Caco-2 (cell line): ENCODE results near the gene TIMM10. TPM values are rescaled to one million over a fixed set of nuclear protein-coding genes. Genes with fewer than 3 reads are reported as not detected.

ENCODE experiments used
- BruUV-seq: library from RNA; stranded (reverse); fragments of 400-500 nt; replicated peaks from 2 replicates; lab custom pipeline; 2021; lab: Mats Ljungman, UMichigan
- CTCF ChIA-PET: fragments of 300-600 bp; sonication (Branson Sonifier 250); formaldehyde crosslinking; loops from one replicate; lab custom pipeline; 2022; ENCODE audit warnings: antibody characterized with exemption; lab: Charles Lee
- POLR2A ChIA-PET: fragments of 300-600 bp; sonication (Branson Sonifier 250); formaldehyde crosslinking; loops from one replicate; lab custom pipeline; 2022; ENCODE audit warnings: antibody characterized with exemption; lab: Charles Lee
- DNase-seq, 2 experiments: peaks; one replicate each; pipeline versions ENCODE4 v3.0.0 to v3.0.0-alpha.2; 2020 to 2022
- H3K27me3 ChIP-seq: replicated peaks from 2 replicates; pipeline ENCODE4 v1.6.0; 2011; ENCODE audit warnings: low read length; ENCODE audit not compliant: control insufficient read depth, insufficient read depth
- H3K36me3 ChIP-seq: 2 replicates; pipeline ENCODE4 v1.5.1; 2011; ENCODE audit warnings: low read length; ENCODE audit not compliant: control insufficient read depth, insufficient read depth
- H3K4me1 ChIP-seq: fragments of 250-450 bp; sonication (Bioruptor Pico); 2 replicates; pipeline ENCODE4 v1.5.1; 2020; ENCODE audit warnings: mild to moderate bottlenecking
- H3K4me3 ChIP-seq: 2 replicates; pipeline ENCODE4 v1.5.1; 2011; ENCODE audit warnings: low read depth, mild to moderate bottlenecking, control low read depth, low read length
- H3K9me3 ChIP-seq: fragments of 250-450 bp; sonication (Bioruptor Pico); 2 replicates; pipeline ENCODE4 v1.5.1; 2020; ENCODE audit warnings: mild to moderate bottlenecking, moderate library complexity
- H3K27ac Mint-ChIP-seq: one replicate; pipeline ENCODE4 v1.8.0; 2022; ENCODE audit warnings: mixed read lengths; ENCODE audit not compliant: unreplicated experiment
- H3K27me3 Mint-ChIP-seq: one replicate; pipeline ENCODE4 v1.8.0; 2022; ENCODE audit warnings: mixed read lengths; ENCODE audit not compliant: insufficient read depth, unreplicated experiment
- H3K36me3 Mint-ChIP-seq: one replicate; pipeline ENCODE4 v1.8.0; 2022; ENCODE audit warnings: mild to moderate bottlenecking, mixed read lengths; ENCODE audit not compliant: insufficient read depth, unreplicated experiment
- H3K4me1 Mint-ChIP-seq: one replicate; pipeline ENCODE4 v1.8.0; 2022; ENCODE audit warnings: low read depth, mixed read lengths; ENCODE audit not compliant: unreplicated experiment
- H3K4me3 Mint-ChIP-seq: one replicate; pipeline ENCODE4 v1.8.0; 2022; ENCODE audit warnings: mild to moderate bottlenecking, moderate library complexity, mixed read lengths; ENCODE audit not compliant: unreplicated experiment
- H3K9me3 Mint-ChIP-seq: one replicate; pipeline ENCODE4 v1.8.0; 2022; ENCODE audit warnings: mixed read lengths; ENCODE audit not compliant: unreplicated experiment
- intact Hi-C: fragments of 100-400 bp; cut with micrococcal nuclease; formaldehyde crosslinking; loops from one replicate; pipeline ENCODE4 v1.10.0; 2022; ENCODE audit not compliant: unreplicated experiment
- total RNA-seq: library from RNA; stranded (reverse); gene quantifications from 2 replicates; pipeline ENCODE4 v1.2.3, GENCODE V29; 2022
- TF ChIP-seq, protein P1 (sequence below), 2 experiments: fragments of 200-600 bp in 1 of 2; IDR thresholded peaks; 1 replicate in 1 of 2; 2 replicates in 1 of 2; pipeline versions ENCODE4 v1.5.1 to v1.8.0; 2011 to 2022; ENCODE audit warnings: antibody characterized with exemption in 1 of 2, control low read depth in 1 of 2, inconsistent platforms in 1 of 2, low read depth in 1 of 2, low read length in 1 of 2, mild to moderate bottlenecking in 1 of 2, moderate library complexity in 1 of 2; ENCODE audit not compliant: insufficient read depth in 1 of 2, severe bottlenecking in 1 of 2, unreplicated experiment in 1 of 2

TIMM10 gene
- total RNA-seq, 1 experiment from 2014 or later, result 103 TPM

DNA sequence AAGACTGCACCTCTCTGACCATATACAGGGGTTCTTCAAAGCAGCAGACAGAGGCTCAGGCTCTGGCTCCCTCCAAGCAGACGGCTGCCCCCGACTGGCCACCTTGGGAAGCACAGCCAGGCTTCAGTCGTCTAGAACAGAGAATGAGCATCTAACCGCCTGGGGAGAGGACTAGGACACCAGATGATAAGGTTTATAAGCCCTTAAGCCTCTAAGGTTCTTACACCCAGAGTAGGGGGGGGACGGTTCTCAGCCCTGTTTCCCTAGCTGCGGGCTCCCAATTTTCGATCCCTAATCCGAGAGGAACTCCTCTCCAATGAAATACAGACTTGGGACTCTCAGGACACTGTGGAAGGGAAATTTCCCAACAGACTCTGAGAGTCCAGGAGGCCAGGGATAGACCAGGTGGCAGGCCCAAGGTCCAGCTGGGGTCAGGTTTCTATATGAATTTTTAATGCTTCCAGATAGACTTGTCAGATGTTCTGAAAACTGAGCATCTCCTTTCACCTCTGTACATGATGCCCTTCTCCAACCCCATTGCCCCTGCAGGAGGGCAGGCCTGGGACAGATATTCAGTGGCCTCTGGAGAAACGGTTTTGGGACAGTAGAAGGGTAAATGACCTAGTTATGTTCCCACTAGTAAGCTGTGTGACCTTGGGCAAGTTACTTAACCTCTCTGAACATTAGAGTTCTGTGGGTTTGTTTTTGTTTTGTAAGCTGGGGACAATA is 50.0 kb downstream of the TIMM10 start:
- peak; percentile 73 to 80 for DNase-seq
- no peaks in the 10 kb centered on the region for H3K9me3 Mint-ChIP-seq
- no peak overlapping the region for H3K4me3 Mint-ChIP-seq
- peaks cover 16% of the 10 kb centered on the region for H3K4me1 Mint-ChIP-seq
- no TSS peak for BruUV-seq
- H3K27me3 Mint-ChIP-seq, result no peaks in the 10 kb centered on the region
- POLR2A ChIA-PET, result no interaction called here
- peaks cover 40% of the 10 kb centered on the region for H3K36me3 Mint-ChIP-seq
- no peaks in the 10 kb centered on the region for H3K9me3 ChIP-seq
- H3K36me3 ChIP-seq, result no peaks in the 10 kb centered on the region; the same call in 1 of the 2 replicates
- TF ChIP-seq, protein P1, sequence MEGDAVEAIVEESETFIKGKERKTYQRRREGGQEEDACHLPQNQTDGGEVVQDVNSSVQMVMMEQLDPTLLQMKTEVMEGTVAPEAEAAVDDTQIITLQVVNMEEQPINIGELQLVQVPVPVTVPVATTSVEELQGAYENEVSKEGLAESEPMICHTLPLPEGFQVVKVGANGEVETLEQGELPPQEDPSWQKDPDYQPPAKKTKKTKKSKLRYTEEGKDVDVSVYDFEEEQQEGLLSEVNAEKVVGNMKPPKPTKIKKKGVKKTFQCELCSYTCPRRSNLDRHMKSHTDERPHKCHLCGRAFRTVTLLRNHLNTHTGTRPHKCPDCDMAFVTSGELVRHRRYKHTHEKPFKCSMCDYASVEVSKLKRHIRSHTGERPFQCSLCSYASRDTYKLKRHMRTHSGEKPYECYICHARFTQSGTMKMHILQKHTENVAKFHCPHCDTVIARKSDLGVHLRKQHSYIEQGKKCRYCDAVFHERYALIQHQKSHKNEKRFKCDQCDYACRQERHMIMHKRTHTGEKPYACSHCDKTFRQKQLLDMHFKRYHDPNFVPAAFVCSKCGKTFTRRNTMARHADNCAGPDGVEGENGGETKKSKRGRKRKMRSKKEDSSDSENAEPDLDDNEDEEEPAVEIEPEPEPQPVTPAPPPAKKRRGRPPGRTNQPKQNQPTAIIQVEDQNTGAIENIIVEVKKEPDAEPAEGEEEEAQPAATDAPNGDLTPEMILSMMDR (IDR thresholded peaks at IDR 0.05; ENCODE audit: insufficient read depth in 1 of 2, low read depth in 1 of 2, low read length in 1 of 2, severe bottlenecking in 1 of 2, unreplicated experiment in 1 of 2), result peak; percentile 61 to 74
- peaks cover 5% of the 10 kb centered on the region; the same call in 1 of the 2 replicates for H3K4me1 ChIP-seq
- no peaks in the 10 kb centered on the region for H3K27me3 ChIP-seq
- peak overlapping the region; percentile 5 for H3K27ac Mint-ChIP-seq
- CTCF ChIA-PET, result interaction anchor here (4.8 kb wide), 1 partner anchor 13 kb away, joined by 36 read pairs; no protein-coding TSS in a partner anchor
- intact Hi-C loops, result loop anchor here (1.0 kb wide), 2 partner anchors 23 to 135 kb away; no protein-coding TSS in a partner anchor
- H3K4me3 ChIP-seq, result no peak overlapping the region

DNA sequence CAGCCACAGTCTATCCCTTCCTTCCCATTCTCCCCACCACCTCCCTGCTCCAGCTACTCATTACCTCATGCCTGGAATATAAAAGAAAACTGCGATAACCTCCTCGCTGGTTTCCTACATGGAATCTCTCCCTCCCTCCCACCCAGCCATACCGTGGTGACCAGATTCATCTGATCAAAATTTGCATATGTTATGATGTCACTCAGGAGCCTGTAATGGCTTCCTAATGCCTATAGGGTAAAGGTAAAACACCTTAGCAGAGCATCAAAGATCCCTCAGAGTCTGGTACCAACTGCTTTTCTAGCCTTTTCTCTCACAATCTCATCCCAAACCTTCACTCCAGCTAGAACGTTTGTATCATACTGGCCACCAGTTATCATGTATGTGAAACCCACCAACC is 50.6 kb downstream of the TIMM10 start:
- TF ChIP-seq, protein P1 (IDR thresholded peaks at IDR 0.05; ENCODE audit: insufficient read depth in 1 of 2, low read depth in 1 of 2, low read length in 1 of 2, severe bottlenecking in 1 of 2, unreplicated experiment in 1 of 2), result no peak
- Mint-ChIP-seq H3K4me1 (peaks cover 16% of the 10 kb centered on the region), H3K9me3 (no peaks in the 10 kb centered on the region), H3K4me3 (no peak overlapping the region), H3K36me3 (peaks cover 36% of the 10 kb centered on the region), H3K27ac (peak overlapping the region; percentile 5), H3K27me3 (no peaks in the 10 kb centered on the region)
- POLR2A ChIA-PET, result no interaction called here
- Histone ChIP-seq H3K9me3 (no peaks in the 10 kb centered on the region), H3K27me3 (no peaks in the 10 kb centered on the region), H3K36me3 (no peaks in the 10 kb centered on the region; the same call in 1 of the 2 replicates), H3K4me1 (peaks cover 5% of the 10 kb centered on the region; the same call in 1 of the 2 replicates), H3K4me3 (no peak overlapping the region)
- no peak for DNase-seq
- CTCF ChIA-PET, result interaction anchor here (0.6 to 4.8 kb wide), 2 partner anchors 14 to 134 kb away, joined by 3 to 36 read pairs; no protein-coding TSS in a partner anchor
- no TSS peak for BruUV-seq
- intact Hi-C loops, result loop anchor here (1.0 to 5.0 kb wide), 4 partner anchors 23 to 162 kb away; no protein-coding TSS in a partner anchor

DNA sequence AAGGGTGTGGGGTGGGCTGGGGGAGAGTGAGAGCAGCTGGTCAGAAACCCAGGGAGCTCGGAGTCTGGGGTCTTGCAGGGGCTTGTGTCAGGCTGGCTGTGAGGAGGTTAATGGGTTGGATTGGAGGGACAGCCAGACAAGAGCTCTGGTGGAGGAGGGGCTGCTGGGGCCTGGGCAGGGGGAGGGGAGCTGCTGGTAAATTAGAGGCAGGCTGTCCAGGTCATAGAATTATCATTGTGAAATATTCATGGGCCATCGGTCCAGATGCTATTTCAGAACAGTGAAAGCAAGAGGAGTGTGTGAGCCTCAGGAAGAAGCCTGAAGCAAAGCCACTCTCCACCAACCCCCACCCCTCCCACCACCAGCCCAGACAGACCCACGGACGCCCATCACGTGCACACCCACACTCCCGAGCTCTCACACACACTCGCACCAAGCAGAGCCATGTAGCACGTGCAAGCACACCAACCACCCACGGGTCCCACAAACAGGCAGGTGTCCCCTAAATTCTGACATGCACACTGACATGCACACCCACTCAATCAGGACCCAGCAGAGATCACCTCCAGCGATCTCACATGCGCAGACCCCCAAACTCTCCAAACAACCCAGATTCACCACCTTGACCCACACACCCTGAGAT is 51.4 kb downstream of the TIMM10 start:
- ChIA-PET POLR2A (no interaction called here), CTCF (interaction anchor here (0.6 to 4.8 kb wide), 2 partner anchors 14 to 63 kb away, joined by 3 to 36 read pairs; no protein-coding TSS in a partner anchor)
- no peak overlapping the region for H3K4me3 ChIP-seq
- Mint-ChIP-seq H3K36me3 (peaks cover 31% of the 10 kb centered on the region), H3K27me3 (no peaks in the 10 kb centered on the region), H3K4me1 (peaks cover 16% of the 10 kb centered on the region), H3K27ac (no peak overlapping the region), H3K4me3 (no peak overlapping the region), H3K9me3 (no peaks in the 10 kb centered on the region)
- H3K36me3 ChIP-seq, result no peaks in the 10 kb centered on the region; the same call in 1 of the 2 replicates
- no TSS peak for BruUV-seq
- no peaks in the 10 kb centered on the region for H3K27me3 ChIP-seq
- intact Hi-C loops, result loop anchor here (5.0 kb wide), 2 partner anchors 83 to 163 kb away; no protein-coding TSS in a partner anchor
- TF ChIP-seq, protein P1 (IDR thresholded peaks at IDR 0.05; ENCODE audit: insufficient read depth in 1 of 2, low read depth in 1 of 2, low read length in 1 of 2, severe bottlenecking in 1 of 2, unreplicated experiment in 1 of 2), result no peak
- peaks cover 5% of the 10 kb centered on the region; the same call in 1 of the 2 replicates for H3K4me1 ChIP-seq
- DNase-seq, result no peak
- H3K9me3 ChIP-seq, result no peaks in the 10 kb centered on the region
